Tibial artery (tissue), 4 donors: ENCODE results near the gene RASSF6.

Source experiments
- DNase-seq, 2 donors: peaks; one replicate each; pipeline ENCODE4 v3.0.0-alpha.2; 2019
- H3K27ac ChIP-seq, 2 donors: fragments of 200-600 bp; sonication (generic) in 1 of 2; 1 replicate in 1 of 2; 2 replicates in 1 of 2; pipeline ENCODE4 v1.5.1; 2018 to 2019; ENCODE audit warnings: mild to moderate bottlenecking in 1 of 2
- H3K27me3 ChIP-seq, 2 donors: fragments of 200-600 bp; sonication (generic) in 1 of 2; one replicate each; pipeline versions ENCODE4 v1.5.1 to v1.6.0; 2016 to 2019
- H3K36me3 ChIP-seq, 3 donors: fragments of 200-600 bp; sonication (generic) in 2 of 3; one replicate each; pipeline ENCODE4 v1.5.1; 2016 to 2019; ENCODE audit warnings: mild to moderate bottlenecking in 2 of 3
- H3K4me1 ChIP-seq, 4 donors: fragments of 200-600 bp; sonication (generic) in 2 of 4; 1 replicate in 3 of 4; 2 replicates in 1 of 4; pipeline ENCODE4 v1.5.1; 2016 to 2019
- H3K4me3 ChIP-seq, 2 donors: fragments of 200-600 bp; sonication (generic) in 1 of 2; 1 replicate in 1 of 2; 2 replicates in 1 of 2; pipeline ENCODE4 v1.5.1; 2018 to 2019; ENCODE audit warnings: mild to moderate bottlenecking in 2 of 2
- H3K9me3 ChIP-seq, 3 donors: fragments of 200-600 bp; sonication (generic) in 1 of 3; one replicate each; pipeline ENCODE4 v1.5.1; 2016 to 2019
- intact Hi-C: fragments of 100-400 bp; cut with DNase I; formaldehyde crosslinking; loops from one replicate; pipeline ENCODE4 v1.15.0; 2023; ENCODE audit warnings: low total_unique reads
- TF ChIP-seq, protein P1 (sequence below), 2 experiments: fragments of 200-600 bp in 1 of 2; fragments of 450-650 bp in 1 of 2; IDR thresholded peaks; one replicate each; pipeline ENCODE4 v1.5.1; 2017 to 2019; ENCODE audit warnings: antibody characterized with exemption in 2 of 2, mild to moderate bottlenecking in 1 of 2, moderate library complexity in 1 of 2

RASSF6 gene

DNA sequence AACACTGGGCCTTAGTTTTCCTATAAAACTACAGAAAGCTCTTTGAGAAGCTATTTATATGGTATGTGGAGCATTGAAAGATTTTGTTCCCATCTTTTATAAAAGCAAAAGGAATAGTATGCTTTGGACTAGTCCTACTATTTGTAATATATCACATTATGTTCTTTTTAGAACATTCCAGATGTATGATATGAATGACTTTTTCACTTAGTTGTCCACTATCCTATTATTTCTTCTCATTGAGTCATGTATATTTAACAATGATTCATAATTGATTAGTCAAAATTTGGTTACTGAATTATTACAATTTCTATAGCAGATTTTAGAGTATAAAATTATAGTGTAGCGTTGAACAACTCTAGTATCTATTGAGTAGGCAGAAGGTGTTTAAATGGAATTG, 34.2 kb downstream of the RASSF6 start:
- no peaks in the 10 kb centered on the region for H3K4me1 ChIP-seq
- no peaks in the 10 kb centered on the region for H3K27me3 ChIP-seq
- H3K36me3 ChIP-seq = no peaks in the 10 kb centered on the region
- no peak overlapping the region for H3K27ac ChIP-seq
- no peak for DNase-seq
- H3K9me3 ChIP-seq = no peaks in the 10 kb centered on the region
- intact Hi-C loops = no loop called here
- no peak overlapping the region for H3K4me3 ChIP-seq
- TF ChIP-seq, protein P1, sequence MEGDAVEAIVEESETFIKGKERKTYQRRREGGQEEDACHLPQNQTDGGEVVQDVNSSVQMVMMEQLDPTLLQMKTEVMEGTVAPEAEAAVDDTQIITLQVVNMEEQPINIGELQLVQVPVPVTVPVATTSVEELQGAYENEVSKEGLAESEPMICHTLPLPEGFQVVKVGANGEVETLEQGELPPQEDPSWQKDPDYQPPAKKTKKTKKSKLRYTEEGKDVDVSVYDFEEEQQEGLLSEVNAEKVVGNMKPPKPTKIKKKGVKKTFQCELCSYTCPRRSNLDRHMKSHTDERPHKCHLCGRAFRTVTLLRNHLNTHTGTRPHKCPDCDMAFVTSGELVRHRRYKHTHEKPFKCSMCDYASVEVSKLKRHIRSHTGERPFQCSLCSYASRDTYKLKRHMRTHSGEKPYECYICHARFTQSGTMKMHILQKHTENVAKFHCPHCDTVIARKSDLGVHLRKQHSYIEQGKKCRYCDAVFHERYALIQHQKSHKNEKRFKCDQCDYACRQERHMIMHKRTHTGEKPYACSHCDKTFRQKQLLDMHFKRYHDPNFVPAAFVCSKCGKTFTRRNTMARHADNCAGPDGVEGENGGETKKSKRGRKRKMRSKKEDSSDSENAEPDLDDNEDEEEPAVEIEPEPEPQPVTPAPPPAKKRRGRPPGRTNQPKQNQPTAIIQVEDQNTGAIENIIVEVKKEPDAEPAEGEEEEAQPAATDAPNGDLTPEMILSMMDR (IDR thresholded peaks at IDR 0.05) = no peak

GRCh38 chr4:73585345-73585744, 34.9 kb downstream of the RASSF6 start:
- intact Hi-C loops = no loop called here
- Histone ChIP-seq H3K27ac (no peak overlapping the region), H3K9me3 (no peaks in the 10 kb centered on the region), H3K36me3 (no peaks in the 10 kb centered on the region), H3K4me1 (no peaks in the 10 kb centered on the region), H3K27me3 (no peaks in the 10 kb centered on the region), H3K4me3 (no peak overlapping the region)
- no peak for DNase-seq
- TF ChIP-seq, protein P1 (IDR thresholded peaks at IDR 0.05) = no peak

- intact Hi-C loops = no loop called here
- Histone ChIP-seq H3K4me3 (no peak overlapping the region), H3K4me1 (no peaks in the 10 kb centered on the region)
Observed at GRCh38 chr4:73583666-73584065, 36.6 kb downstream of the RASSF6 start.

DNA sequence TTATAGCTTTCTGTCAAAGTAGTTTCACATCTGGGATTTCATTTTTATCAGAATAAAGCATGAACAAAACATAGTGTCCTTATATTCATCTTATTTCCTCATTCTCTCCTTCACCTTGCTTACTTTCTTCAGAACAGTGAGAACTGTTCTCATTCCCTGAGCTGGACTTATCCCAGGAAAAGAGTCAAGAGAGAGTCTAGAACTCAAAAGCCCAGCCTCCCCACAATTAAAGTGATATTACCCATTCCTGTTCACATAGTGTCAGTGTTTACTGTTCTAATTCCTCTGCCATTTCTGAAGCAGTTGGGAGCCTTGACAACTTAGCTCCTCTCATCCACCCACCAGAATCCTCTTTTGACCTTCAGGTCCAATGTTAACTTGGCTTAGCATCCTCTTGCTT, 42.9 kb downstream of the RASSF6 start:
- Histone ChIP-seq H3K27ac (no peak overlapping the region), H3K9me3 (no peaks in the 10 kb centered on the region), H3K27me3 (no peaks in the 10 kb centered on the region), H3K4me3 (no peak overlapping the region), H3K36me3 (no peaks in the 10 kb centered on the region), H3K4me1 (no peaks in the 10 kb centered on the region)
- intact Hi-C loops = no loop called here
- TF ChIP-seq, protein P1 (IDR thresholded peaks at IDR 0.05) = no peak
- DNase-seq = no peak

More at GRCh38 chr4:73583666-73584065, 36.6 kb downstream of the RASSF6 start:
- H3K27me3 ChIP-seq = no peaks in the 10 kb centered on the region
- H3K9me3 ChIP-seq = no peaks in the 10 kb centered on the region
- H3K27ac ChIP-seq = no peak overlapping the region
- no peaks in the 10 kb centered on the region for H3K36me3 ChIP-seq
- DNase-seq = no peak
- TF ChIP-seq, protein P1 (IDR thresholded peaks at IDR 0.05) = no peak

- intact Hi-C loops = no loop called here
- no peak overlapping the region for H3K27ac ChIP-seq
- no peaks in the 10 kb centered on the region for H3K4me1 ChIP-seq
Observed at GRCh38 chr4:73576381-73576780, 43.9 kb downstream of the RASSF6 start.

More at GRCh38 chr4:73576381-73576780, 43.9 kb downstream of the RASSF6 start:
- TF ChIP-seq, protein P1 (IDR thresholded peaks at IDR 0.05) = no peak
- DNase-seq = no peak
- no peaks in the 10 kb centered on the region for H3K9me3 ChIP-seq
- H3K4me3 ChIP-seq = no peak overlapping the region
- H3K27me3 ChIP-seq = no peaks in the 10 kb centered on the region
- H3K36me3 ChIP-seq = no peaks in the 10 kb centered on the region
